Cardiac ventricle fibroblast (primary cell): ENCODE results near the gene OR14C36. TPM values are rescaled to one million over a fixed set of nuclear protein-coding genes. Genes with fewer than 3 reads are reported as not detected.

ENCODE experiments used
- total RNA-seq: library from RNA; depleted of rRNA; stranded (reverse); fragments of >200 nt; gene quantifications from 2 replicates; pipeline ENCODE4 v1.2.3, GENCODE V29; 2015

Gene OR14C36, protein sequence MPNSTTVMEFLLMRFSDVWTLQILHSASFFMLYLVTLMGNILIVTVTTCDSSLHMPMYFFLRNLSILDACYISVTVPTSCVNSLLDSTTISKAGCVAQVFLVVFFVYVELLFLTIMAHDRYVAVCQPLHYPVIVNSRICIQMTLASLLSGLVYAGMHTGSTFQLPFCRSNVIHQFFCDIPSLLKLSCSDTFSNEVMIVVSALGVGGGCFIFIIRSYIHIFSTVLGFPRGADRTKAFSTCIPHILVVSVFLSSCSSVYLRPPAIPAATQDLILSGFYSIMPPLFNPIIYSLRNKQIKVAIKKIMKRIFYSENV
- not detected in 2 replicates for total RNA-seq

DNA sequence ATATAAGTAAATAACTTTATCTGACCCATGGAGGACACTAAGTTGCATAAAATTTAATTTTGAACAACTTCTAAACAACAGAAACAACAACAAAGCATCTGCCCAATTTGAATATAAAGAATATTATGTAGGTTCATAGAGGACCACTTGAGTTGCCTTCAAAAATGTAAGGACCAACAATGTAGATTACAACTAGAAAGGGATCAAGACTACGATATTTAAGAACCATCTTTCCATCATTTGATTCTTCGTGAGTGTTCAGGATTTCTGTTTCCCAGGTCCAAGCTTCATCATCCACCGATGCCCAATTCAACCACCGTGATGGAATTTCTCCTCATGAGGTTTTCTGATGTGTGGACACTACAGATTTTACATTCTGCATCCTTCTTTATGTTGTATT, at the start of gene OR14C36:
TSS of gene OR14C36 (plus strand) at position 301 of the 400 bp plus-strand sequence. CDS start at position 301, 0 bp downstream.

DNA sequence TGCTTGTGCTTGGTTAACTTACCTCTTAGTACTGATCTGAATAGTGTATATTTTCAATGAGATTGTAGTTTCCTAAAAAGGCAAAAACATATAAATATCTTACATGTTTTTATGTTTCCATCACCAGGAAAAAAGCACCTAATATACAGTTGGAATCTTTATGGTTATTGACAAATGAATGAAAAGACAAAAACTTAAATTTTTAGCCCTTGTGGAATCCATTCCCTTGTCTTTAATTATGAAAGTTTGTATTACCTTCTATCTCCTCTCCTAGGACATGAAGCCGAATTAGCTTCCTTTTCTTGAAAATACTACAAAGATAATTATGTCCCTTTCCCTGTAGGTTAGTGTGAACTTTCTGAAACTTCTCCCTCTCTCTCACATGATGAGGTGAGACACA, 45.3 kb upstream of the OR14C36 start, which contains the start of gene OR2T12:
TSS of gene OR2T12 (minus strand) at position 101 of the 400 bp plus-strand sequence. CDS start 7,846 bp downstream, outside the sequence.

DNA sequence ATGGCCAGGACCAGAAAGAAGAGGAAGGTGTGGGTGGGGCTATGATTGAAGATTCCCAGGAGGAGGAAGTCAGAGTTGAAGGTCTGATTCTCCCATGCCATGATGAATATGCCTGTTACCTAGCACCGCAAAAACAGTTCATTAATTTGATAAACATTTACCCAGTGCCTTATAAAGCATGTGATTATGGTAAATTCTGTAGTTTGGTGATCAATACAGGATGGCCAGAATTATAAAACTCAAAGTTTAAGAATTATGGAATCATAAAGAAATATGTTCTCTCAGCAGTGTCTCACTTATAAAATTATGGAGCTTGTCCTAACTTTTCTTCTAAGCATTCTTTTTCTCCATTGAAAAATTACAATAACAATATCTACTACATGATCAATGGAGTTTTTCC, 24.1 kb upstream of the OR14C36 start, which contains the start of gene OR2M7:
TSS of gene OR2M7 (minus strand) at position 101 of the 400 bp plus-strand sequence. CDS start at position 101, 0 bp downstream.

DNA sequence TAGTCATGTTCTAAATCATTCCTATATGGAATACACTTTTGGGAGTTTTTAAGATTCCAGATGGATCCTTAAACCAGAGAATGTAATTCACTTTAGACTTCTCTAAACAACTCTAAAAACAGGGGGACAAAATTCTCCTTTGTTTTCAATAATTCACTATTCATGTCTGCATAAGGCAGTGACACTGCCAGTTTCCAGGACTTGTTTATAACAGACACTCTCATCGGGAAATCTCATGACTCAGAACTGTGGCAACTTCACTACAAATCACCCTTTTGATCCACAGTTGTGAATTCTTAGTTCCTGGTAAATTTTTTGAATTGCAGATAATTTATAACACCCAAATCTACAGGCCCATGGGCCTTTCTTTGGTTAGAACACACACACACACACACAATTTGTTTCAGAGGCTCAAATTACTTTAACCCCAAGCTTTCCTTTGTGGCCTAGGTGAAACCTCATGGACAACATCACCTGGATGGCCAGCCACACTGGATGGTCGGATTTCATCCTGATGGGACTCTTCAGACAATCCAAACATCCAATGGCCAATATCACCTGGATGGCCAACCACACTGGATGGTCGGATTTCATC, 12.6 kb downstream of the OR14C36 start, which contains the start of gene OR2T4:
TSS of gene OR2T4 (plus strand) at position 545 of the 595 bp plus-strand sequence. CDS start at position 545, 0 bp downstream.

DNA sequence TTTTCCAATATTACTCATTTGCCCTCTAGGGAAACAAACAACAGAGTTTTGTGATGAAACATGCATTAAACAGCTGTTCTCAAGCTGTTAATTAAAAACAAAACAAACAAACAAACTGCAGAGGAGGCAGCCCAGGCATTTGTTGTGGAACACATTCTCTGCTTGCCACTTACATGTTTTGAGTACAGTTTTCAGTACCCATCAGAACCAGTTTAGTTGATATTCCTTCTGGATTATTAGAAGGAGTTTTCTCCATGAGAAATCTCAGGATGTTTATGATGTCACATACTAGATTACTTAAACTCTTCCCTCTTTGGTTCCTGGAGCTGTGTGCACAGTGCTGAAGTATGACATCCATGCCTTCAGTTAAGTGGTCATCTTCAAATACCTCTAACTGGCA, 26.9 kb downstream of the OR14C36 start, which contains the start of gene OR2T6:
TSS of gene OR2T6 (plus strand) at position 301 of the 400 bp plus-strand sequence. CDS start 11,863 bp downstream, outside the sequence.

Other genes starting within 250 kb of the OR14C36 start
- gene OR2M5, start 203.6 kb upstream of the OR14C36 start, total RNA-seq, result not detected in 2 replicates
- gene OR2M2, start 174.0 kb upstream of the OR14C36 start, total RNA-seq, result not detected in 2 replicates
- gene OR2M3, start 151.5 kb upstream of the OR14C36 start, total RNA-seq, result not detected in 2 replicates
- gene OR2M4, start 117.4 kb upstream of the OR14C36 start, total RNA-seq, result not detected in 2 replicates
- gene OR2T33, start 70.8 kb upstream of the OR14C36 start, total RNA-seq, result not detected in 2 replicates
- gene OR2T12, start 45.4 kb upstream of the OR14C36 start, total RNA-seq, result not detected in 2 replicates
- gene OR2M7, start 24.2 kb upstream of the OR14C36 start, total RNA-seq, result not detected in 2 replicates
- gene OR2T4, start 12.9 kb downstream of the OR14C36 start, total RNA-seq, result not detected in 2 replicates
- gene OR2T6, start 27.0 kb downstream of the OR14C36 start, total RNA-seq, result not detected in 2 replicates
- not detected in 2 replicates for gene OR2T1, start 54.3 kb downstream of the OR14C36 start, total RNA-seq
- gene OR2T2, start 96.9 kb downstream of the OR14C36 start, total RNA-seq, result not detected in 2 replicates
- not detected in 2 replicates for gene OR2T3, start 124.6 kb downstream of the OR14C36 start, total RNA-seq
- not detected in 2 replicates for gene OR2T5, start 139.8 kb downstream of the OR14C36 start, total RNA-seq
- gene OR2G6, start 159.3 kb downstream of the OR14C36 start, total RNA-seq, result not detected in 2 replicates
- gene OR2T29, start 214.0 kb downstream of the OR14C36 start, total RNA-seq, result not detected in 2 replicates
- not detected in 2 replicates for gene OR2T34, start 226.0 kb downstream of the OR14C36 start, total RNA-seq
- not detected in 2 replicates for gene OR2T10, start 248.9 kb downstream of the OR14C36 start, total RNA-seq